ENCODE results near the gene PRAMEF10. TPM values are rescaled to one million over a fixed set of nuclear protein-coding genes. Genes with fewer than 3 reads are reported as not detected.
"Not testable (repeated sequence)": the region's sequence is repeated elsewhere in the genome, so short reads cannot be mapped to it uniquely, and the experiment has no call there.

PRAMEF10 gene, protein sequence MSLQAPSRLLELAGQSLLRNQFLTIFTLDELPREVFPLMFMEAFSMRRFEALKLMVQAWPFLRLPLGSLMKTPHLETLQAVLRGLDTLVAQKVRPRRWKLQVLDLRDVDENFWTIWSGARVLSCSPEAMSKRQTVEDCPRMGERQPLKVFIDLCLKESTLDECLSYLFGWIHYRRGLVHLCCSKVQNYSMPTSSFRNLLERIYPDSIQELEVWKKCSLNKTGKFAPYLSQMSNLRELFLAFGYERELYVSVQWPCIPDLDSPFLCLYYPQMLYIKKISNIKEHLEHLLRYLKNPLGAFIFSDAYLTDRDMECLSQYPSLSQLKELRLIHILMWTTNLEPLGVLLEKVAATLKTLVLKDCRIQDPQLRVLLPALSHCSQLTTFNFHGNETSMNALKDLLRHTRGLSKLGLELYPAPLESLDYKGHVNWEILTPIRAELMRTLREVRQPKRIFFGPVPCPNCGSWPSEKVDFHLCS
- not detected in 2 replicates for total RNA-seq

DNA sequence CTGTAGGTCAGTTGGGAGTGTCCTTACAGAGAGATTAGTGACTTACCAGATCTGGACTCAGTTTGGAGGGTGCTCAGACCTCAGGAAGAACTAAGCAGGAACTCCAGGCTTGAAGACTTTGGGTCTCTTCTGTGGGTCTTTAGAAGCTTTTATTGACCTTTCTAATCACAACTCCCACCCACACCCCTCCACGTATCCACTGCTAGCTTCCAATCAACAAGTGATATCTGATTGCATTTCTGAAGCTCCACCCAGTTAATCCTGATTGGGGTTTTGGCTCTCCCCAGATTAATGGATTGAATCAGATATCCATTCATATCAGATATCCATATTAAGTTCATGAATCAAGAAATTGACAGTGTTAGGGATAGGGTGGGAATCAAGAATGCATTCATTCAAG is at the start of gene PRAMEF10:
PRAMEF10 (minus strand) TSS at position 101 of the 400 bp plus-strand sequence. CDS start 2,423 bp downstream, outside the sequence.
- DNase-seq: not testable (repeated sequence)

GRCh38 chr1:12947480-12947879 is 49.4 kb upstream of the PRAMEF10 start, which contains the start of gene PRAMEF6:
Gene PRAMEF6 (minus strand): TSS chr1:12947580. CDS start chr1:12942518, 5,062 bp downstream.
- not testable (repeated sequence) for DNase-seq

DNA sequence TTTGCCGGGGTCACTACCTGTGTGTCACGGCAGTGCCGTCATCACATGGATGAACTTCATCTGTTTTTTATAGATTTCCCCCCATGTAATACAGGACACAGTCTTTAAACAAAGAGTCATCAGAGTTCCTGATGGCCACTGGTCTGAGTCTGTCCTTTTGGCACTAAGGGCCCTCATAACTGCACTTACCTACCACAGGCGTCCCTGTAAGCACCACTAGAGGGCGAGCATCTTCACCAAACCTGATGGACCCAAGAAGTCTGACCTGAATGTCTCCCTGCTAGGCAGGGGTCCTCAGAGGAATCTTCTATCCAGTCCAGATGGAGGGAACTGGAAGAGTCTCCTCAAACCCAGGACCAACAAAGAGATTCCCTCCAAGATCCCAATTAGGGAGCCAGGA is 26.3 kb upstream of the PRAMEF10 start:
- DNase-seq: not testable (repeated sequence)

DNA sequence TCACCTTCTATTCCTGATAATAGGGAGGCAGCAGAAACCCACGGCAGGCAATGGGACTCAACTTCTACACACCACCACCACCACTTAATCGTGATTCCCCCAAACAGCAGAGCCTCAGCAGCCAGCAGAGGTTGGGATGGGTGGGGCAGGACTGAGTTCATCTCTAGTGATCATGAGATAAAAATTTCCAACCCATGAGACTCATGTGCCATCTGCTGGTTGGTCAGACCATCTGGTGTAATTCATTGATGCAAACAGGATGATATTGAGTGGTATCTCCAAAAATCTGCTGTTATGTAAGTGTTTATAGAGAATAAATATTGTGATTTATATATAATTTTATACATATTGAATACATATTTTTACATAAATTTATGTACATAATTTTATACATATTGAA is 23.7 kb upstream of the PRAMEF10 start:
- DNase-seq: not testable (repeated sequence)

- not testable (repeated sequence) for DNase-seq
Measured at GRCh38 chr1:12916310-12916709, 18.2 kb upstream of the PRAMEF10 start, which contains the start of gene PRAMEF7. Gene PRAMEF7 (plus strand): TSS chr1:12916610. CDS start chr1:12917693, 1,083 bp downstream.

- not testable (repeated sequence) for DNase-seq
Measured at GRCh38 chr1:12903793-12904572, 5.9 kb upstream of the PRAMEF10 start.

DNA sequence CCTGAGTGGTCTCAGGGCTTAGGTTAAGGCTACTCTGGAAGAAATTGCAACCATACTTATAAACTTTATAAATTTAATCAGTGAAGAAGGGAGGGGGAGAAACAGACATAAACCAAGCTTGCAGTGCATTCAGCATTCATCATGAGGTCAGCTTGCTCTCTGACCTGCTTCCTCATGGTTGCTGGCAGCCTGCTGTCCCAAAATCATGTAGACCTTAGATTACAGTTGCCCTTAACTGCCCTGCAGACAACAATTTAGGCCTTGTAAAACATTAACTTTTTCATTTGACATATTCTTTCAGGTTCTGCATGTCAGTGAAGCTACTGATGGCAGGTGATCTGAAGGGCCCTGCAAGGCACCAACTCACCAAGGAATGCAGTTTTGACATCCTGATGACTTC is 1.1 kb upstream of the PRAMEF10 start:
- not testable (repeated sequence) for DNase-seq

DNA sequence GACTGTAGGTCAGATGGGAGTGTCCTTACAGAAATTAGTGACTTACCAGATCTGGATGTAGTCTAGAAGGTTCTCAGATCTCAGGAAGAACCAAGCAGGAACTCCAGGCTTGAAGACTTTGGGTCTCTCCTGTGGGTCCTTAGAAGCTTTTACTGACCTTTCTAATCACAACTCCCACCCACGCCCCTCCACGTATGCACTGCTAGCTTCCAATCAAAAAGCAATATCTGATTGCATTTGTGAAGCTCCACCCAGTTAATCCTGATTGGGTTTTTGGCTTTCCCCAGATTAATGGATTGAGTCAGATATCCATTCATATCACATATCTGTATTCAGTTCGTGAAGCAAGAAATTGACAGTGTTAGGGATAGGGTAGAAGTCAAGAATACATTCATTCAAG is 12.0 kb downstream of the PRAMEF10 start, which contains the start of gene PRAMEF4:
PRAMEF4 (minus strand) TSS at position 101 of the 400 bp plus-strand sequence. CDS start 2,807 bp downstream, outside the sequence.
- DNase-seq: not testable (repeated sequence)

DNA sequence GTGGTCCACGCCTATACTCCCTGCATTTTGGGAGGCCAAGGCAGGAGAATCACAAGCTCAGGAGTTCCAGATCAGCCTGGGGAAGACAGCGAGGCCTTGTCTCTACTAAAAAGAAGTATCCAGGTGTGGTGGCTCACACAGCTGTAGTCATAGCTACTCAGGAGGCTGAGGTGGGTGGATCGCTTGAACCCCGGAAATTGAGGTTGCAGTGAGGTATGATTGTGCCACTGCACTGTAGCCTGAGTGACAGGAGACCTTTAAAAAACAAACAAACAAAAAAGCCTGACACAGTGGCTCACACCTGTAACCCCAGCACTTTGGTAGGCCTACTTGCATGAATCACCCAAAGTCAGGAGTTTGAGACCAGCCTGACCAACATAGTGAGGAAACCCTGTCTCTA is 19.6 kb downstream of the PRAMEF10 start:
- DNase-seq: not testable (repeated sequence)

- DNase-seq: not testable (repeated sequence)
Measured at GRCh38 chr1:12863131-12863880, 34.8 kb downstream of the PRAMEF10 start.

- DNase-seq: not testable (repeated sequence)
Measured at GRCh38 chr1:12856786-12857185, 41.3 kb downstream of the PRAMEF10 start, which contains the start of gene PRAMEF2. Gene PRAMEF2 (plus strand): TSS chr1:12857086. CDS start chr1:12859010, 1,924 bp downstream.

- no peak for DNase-seq
Measured at GRCh38 chr1:12851779-12852178, 46.3 kb downstream of the PRAMEF10 start.

GRCh38 chr1:12848620-12849019 is 49.5 kb downstream of the PRAMEF10 start, which contains the start of gene HNRNPCL1:
Gene HNRNPCL1 (minus strand): TSS chr1:12848720. CDS start chr1:12848289, 431 bp downstream.
- not testable (repeated sequence) for DNase-seq

Other genes with a start within 250 kb of the PRAMEF10 start
- not detected in 2 replicates for gene AADACL3, start 182.2 kb downstream of the PRAMEF10 start, total RNA-seq
- not detected in 2 replicates for gene CFAP107, start 152.1 kb downstream of the PRAMEF10 start, total RNA-seq
- not detected in 2 replicates for gene PRAMEF12, start 124.5 kb downstream of the PRAMEF10 start, total RNA-seq
- gene PRAMEF1, start 106.9 kb downstream of the PRAMEF10 start, total RNA-seq: not detected in 2 replicates
- gene PRAMEF11, start 66.9 kb downstream of the PRAMEF10 start, total RNA-seq: not detected in 2 replicates
- not detected in 2 replicates for gene HNRNPCL1, start 49.5 kb downstream of the PRAMEF10 start, total RNA-seq
- gene PRAMEF2, start 41.2 kb downstream of the PRAMEF10 start, total RNA-seq: not detected in 2 replicates
- gene PRAMEF4, start 12.1 kb downstream of the PRAMEF10 start, total RNA-seq: not detected in 2 replicates
- gene PRAMEF7, start 18.3 kb upstream of the PRAMEF10 start, total RNA-seq: not detected in 2 replicates
- gene PRAMEF6, start 49.3 kb upstream of the PRAMEF10 start, total RNA-seq: not detected in 2 replicates
- not detected in 2 replicates for gene PRAMEF27, start 158.3 kb upstream of the PRAMEF10 start, total RNA-seq
- not detected in 2 replicates for gene HNRNPCL3, start 162.5 kb upstream of the PRAMEF10 start, total RNA-seq
- not detected in 2 replicates for gene PRAMEF25, start 172.5 kb upstream of the PRAMEF10 start, total RNA-seq
- gene HNRNPCL2, start 218.6 kb upstream of the PRAMEF10 start, total RNA-seq: not detected in 2 replicates